ENCODE measurements around the gene MYADM.
"Not testable (repeated sequence)": the region's sequence is repeated elsewhere in the genome, so short reads cannot be mapped to it uniquely, and the experiment has no call there.

MYADM gene

DNA sequence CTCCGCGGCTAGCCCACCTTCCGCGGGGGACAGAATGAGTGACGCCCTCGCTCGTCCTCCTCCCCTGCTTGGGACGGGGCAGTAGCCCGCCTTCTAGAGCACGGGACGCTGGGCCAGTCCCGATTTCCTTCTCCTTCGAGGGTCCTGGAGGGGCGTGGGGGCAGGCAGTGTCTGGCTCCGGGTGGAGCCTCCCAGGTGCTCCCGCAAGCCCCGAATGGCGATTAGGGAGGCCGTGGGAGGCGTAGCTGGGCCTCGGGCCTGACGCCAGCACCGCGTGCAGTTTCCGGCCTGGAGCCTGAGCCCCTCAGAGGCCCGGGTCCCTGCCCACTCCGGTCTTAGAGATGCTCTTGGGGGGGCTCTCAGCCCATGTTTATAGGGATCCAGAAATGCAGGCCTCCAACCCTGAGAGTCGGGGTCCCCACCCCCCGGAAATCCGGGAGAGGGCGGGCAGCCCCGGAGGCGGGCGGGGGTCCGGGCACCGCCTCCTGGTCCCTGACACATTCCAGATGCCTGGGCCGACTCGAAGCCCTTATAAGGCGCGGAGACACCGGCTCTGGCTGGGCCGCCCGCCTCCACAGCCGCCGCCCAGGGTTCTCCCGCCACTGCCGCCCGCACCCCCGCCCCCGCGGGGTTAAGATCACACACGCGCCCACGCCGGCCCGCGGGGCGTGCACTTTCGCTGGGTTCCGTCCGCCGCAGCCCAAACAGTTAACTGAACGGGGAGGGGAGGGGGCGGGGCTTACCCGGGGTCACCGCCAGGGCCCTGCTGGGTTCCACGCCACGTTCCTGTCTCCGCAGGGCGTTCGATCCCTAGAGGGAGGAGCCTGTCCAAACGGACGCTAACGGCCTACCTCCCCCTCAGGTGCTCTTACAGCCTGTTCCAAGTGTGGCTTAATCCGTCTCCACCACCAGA is 1.5 kb downstream of the MYADM start:
- DNase-seq (ENCODE audit: low read depth) = peak; percentile 79

DNA sequence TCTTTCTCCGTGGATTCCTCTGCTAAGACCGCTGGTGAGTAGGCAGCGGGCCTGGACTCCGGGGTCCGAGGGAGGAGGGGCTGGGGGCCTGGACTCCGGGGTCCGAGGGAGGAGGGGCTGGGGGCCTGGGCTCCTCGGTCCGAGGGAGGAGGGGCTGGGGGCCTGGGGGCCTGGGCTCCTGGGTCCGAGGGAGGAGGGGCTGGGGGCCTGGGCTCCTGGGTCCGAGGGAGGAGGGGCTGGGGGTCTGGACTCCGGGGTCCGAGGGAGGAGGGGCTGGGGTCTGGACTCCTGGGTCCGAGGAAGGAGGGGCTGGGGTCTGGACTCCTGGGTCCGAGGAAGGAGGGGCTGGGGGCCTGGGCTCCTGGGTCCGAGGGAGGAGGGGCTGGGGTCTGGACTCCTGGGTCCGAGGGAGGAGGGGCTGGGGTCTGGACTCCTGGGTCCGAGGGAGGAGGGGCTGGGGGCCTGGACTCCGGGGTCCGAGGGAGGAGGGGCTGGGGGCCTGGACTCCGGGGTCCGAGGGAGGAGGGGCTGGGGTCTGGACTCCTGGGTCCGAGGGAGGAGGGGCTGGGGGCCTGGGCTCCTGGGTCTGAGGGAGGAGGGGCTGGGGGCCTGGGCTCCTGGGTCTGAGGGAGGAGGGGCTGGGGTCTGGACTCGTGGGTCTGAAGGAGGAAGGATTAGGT is 2.3 kb downstream of the MYADM start:
- not testable (repeated sequence) for DNase-seq (ENCODE audit: low read depth)

DNA sequence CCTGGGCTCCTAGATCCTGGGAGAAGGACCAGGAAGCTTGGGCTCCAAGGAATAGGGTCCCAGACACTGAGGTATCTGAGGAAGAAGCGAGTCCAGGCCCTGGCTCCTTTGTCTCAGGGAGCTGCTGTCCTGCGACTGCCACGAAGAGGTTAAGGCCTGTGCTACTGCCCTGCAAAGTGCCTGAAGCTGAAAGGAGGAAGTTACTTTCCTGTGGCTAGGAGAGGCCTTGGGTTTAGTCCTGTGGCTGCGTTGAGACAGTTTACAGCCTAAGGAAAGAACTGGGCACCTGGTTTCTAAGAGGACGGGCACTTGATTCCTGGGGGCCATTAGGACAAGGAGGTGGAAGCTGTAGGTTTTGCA is 2.8 kb downstream of the MYADM start:
- DNase-seq (ENCODE audit: low read depth) = no peak

DNA sequence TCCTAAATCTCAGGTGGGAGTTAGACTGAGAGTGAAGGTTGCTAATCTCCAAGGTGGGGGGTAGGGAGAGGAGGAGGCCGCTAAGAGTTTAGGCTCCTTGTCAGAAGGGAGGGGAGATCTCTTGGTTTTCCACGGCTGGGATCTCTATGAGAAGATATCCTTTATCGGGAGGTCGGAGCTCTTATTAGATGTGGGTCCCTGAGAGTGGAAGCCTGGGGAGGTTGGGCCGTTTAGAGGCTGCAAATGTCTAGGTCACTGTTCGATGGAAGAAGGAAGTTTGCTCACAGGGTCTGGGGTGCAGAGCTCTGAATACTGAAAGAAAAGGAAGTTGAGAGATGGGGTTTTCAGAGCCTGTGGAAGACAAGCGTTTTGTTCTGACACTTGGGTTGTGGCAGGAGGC is 3.8 kb downstream of the MYADM start:
- no peak for DNase-seq (ENCODE audit: low read depth)

DNA sequence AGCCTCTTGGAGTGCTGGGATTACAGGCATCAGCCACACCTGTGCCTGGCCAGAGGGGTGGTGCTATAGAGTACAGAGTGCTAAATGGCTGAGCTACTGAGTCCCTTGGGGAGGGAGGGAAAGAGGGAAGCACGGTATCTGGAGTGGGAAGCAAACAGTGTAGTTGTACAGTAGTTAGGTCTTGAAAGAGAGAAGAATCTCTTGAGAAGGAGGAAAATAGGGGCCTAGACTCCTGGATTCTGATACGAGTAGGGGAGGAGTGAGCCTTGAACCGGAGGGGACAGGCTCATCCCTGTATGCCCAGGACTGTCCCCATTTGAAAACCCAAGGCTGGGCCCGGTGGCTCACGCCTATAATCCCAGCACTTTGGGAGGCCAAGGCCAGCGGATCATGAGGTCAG is 5.1 kb downstream of the MYADM start:
- no peak for DNase-seq (ENCODE audit: low read depth)

DNA sequence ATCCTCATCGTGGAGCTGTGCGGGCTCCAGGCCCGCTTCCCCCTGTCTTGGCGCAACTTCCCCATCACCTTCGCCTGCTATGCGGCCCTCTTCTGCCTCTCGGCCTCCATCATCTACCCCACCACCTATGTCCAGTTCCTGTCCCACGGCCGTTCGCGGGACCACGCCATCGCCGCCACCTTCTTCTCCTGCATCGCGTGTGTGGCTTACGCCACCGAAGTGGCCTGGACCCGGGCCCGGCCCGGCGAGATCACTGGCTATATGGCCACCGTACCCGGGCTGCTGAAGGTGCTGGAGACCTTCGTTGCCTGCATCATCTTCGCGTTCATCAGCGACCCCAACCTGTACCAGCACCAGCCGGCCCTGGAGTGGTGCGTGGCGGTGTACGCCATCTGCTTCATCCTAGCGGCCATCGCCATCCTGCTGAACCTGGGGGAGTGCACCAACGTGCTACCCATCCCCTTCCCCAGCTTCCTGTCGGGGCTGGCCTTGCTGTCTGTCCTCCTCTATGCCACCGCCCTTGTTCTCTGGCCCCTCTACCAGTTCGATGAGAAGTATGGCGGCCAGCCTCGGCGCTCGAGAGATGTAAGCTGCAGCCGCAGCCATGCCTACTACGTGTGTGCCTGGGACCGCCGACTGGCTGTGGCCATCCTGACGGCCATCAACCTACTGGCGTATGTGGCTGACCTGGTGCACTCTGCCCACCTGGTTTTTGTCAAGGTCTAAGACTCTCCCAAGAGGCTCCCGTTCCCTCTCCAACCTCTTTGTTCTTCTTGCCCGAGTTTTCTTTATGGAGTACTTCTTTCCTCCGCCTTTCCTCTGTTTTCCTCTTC is 6.3 kb downstream of the MYADM start:
- no peak for DNase-seq (ENCODE audit: low read depth)

DNA sequence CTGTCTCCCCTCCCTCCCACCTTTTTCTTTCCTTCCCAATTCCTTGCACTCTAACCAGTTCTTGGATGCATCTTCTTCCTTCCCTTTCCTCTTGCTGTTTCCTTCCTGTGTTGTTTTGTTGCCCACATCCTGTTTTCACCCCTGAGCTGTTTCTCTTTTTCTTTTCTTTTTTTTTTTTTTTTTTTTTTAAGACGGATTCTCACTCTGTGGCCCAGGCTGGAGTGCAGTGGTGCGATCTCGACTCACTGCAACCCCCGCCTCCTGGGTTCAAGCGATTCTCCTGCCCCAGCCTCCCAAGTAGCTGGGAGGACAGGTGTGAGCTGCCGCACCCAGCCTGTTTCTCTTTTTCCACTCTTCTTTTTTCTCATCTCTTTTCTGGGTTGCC is 6.9 kb downstream of the MYADM start:
- DNase-seq (ENCODE audit: low read depth) = no peak

DNA sequence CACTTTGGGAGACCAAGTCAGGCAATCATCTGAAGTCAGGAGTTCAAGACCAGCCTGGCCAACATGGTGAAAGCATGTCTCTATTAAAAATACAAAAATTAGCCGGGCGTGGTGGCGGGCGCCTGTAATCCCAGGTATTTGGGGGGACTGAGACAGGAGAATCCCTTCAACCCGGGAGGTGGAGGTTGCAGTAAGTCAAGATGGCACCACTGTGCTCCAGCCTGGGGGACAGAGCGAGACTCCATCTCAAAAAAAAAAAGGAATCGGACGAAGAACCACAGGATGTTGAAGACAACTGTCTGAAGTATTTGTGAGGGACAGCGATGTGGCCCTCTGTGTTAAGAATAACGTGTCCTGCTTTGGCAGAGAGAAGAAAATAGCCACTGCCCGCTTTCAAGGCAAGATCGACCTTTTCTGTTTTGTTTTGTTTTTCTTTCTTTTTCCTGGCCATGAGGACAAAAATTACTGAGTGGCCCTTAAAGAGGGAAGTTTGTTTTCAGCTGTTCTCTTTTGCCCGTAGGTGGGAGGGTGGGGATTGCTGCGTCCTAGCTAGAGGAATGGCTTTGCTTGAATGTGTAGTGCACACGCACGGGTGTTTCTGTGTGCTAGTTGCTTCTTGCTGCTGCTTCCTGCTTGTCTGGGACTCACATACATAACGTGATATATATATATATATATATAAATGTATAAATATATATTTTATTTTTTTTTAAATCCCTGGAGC is 8.1 kb downstream of the MYADM start:
- no peak for DNase-seq (ENCODE audit: low read depth)

DNA sequence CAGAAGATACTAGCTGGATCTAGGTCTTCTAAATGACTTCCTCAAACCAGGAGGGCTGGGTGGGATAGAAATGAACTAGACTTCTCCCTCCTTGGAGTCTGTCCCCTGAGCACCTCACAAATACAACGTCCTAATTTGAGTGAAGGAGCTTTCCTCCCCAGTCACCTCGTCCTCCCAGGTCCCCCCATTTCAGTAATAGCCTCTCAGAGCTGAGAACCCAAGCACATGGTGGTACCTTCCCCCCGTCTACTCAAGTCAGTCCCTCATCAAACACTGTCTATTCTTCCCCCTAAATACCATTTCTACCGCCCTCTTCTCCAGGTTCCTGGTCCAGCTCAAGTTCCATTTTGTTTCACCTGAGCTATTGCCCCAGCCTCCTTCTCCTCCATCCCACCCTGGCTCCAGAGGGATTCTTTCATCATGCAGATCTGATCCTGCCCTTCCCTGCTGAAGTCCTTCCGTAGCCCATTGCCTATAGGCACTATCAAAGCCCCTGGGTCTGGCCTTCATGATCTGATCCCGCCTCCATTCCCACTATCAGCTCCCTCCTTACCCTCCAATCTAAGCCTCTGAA is 9.1 kb downstream of the MYADM start:
- no peak for DNase-seq (ENCODE audit: low read depth)

DNA sequence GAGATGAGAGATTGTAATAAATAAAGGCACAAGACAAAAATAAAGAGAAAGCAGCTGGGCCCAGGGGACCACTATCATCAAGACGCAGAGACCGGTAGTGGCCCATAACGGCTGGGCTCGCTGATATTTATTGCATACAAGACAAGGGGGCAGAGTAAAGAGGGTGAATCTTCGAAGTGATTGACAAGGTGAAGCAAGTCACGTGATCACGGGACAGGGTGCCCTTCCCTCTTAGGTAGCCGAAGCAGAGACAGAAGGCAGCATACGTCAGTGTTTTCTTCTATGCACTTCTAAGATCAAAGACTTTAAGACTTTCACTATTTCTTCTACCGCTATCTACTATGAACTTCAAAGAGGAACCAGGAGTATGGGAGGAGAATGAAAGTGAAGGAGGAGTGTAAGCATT is 9.7 kb downstream of the MYADM start:
- DNase-seq (ENCODE audit: low read depth) = no peak

DNA sequence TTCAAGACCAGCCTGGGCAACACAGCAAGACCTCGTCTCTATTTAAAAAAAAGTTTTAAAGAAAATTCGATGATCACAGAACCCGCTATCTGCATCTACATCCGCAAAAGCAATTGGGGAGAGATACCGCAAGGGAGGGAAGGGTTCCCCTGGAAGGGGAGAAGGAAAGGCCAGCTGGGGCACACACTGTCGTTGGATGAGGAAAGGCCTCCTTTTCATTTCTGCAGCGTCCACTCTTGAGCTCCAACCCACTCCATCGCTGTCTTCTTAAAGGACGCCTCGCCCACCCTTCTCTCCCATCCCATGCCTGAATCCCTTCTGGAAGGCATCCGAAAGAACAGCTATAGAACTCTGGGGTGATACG is 11.1 kb downstream of the MYADM start:
- DNase-seq (ENCODE audit: low read depth) = no peak

DNA sequence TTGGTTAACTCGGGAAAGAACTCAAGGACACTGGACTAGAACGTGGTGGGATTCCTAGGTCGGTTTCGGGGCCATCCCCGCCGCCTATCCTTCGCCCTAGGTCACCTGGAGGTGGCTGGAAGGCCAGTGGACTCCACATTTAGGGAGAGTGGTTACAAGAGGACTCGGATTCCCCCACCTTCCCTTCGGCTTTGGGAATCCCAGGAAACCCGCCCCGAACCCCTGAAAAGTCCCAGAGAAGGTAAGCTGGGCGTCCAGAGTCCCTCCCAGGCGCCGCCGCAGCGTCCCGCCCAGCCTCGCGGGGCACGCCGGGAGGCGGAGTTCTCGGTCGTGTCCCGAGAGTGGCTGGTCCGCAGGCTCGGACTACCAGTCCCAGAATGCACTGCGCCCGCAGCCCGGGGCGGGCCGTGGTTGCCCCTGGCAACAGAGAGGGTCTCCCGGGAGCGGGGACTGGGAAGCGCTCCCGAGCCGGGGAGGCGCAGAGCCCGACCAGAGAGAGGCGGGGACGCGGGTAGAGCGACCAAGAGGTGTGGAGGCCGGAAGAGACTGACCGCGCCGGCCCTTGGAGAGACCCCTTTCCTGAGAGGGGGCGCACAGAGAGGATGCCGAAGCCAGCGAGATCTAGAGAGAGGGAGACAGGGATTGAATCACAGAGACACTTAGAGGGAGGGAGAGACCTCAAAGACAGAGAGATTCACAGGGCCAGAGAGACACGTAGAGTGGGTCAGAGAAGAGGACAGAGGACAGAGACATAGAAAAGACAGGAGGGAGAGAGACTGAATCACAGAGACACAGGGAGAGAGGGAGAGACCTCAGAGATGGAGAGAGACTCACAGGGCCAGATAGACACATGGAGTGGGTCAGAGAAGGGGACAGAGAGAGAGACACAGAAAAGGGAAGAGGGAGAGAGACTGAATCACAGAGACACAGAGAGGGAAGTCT is 11.7 kb downstream of the MYADM start:
- peak; percentile 74 for DNase-seq (ENCODE audit: low read depth)

DNA sequence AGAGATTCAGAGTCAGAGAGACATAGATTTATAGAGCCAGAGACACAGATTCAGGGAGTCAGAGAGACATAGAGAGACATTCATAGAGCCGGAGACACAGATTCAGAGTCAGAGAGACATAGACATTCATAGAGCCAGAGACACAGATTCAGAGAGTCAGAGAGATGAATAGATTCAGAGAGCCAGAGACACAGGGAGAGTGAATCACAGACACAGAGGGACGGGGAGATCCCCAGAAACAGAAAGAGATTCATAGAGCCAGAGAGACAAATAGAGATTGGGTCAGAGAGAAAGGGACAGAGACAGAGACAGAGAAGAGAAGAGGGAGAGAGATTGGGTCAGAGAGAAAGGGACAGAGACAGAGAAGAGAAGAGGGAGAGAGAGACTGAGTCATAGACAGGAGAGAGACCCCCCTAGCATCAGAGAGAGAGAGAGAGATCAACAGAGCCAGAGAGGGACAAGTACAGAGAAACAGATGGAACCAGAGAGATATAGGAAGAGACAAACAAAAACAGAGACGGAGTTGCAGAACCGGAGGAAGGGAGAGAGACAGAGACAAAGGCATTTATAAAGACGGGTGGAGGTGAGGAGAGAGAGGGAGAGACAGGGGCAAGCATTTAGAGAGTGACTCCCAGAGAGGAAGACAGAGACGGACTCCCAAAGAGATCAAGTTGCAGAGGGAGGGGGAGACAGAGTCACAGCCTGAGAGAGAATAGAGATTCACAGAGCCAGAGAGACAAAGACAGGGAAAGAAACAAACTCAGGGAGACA is 13.2 kb downstream of the MYADM start:
- no peak for DNase-seq (ENCODE audit: low read depth)

DNA sequence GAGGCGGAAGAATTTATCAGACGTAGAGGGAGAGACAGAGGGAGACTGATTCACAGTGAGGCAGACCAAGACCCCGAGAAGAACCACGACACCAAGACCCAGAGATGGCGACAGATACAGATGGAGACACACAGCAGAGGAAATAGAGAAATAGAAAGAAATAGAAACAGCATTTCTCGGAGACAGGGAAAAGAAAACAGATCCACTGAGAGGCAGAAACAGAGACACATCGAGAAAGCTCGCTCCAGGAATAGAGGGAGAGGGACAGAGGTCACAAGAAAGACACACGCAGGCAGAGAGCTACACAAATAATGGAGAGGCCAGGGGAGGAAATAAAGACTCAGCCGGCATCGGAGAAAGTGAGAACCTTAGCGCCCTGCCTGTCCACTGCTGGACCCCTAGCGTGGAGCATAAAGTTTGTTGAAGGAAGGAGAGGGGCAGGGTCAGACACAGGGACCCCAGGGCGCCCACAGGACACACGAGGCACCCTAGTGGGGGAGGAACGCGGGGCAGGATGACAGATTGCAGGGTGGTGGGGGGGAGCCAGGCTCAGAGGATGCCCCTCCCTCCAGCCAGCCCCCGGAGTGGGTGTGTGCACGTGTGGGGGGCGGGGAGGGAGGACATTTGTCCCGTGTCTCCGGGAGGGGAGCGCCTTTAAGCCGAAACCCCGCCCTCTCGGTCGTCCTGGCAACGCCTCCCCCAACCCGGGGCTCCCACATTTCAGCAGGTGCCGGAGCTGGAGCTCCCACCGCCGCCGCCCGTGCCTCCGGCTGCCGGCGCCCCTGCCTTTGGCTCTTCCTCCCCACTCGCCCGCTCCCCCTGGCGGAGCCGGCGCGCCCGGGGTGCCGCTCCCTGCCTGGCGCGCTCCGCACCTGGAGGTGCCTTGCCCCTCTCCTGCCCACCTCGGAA is 14.1 kb downstream of the MYADM start, which contains the start of gene PRKCG:
PRKCG (plus strand) TSS at position 716 of the 909 bp plus-strand sequence. CDS start 298 bp downstream, outside the sequence.
- peak; percentile 45 for DNase-seq (ENCODE audit: low read depth)

DNA sequence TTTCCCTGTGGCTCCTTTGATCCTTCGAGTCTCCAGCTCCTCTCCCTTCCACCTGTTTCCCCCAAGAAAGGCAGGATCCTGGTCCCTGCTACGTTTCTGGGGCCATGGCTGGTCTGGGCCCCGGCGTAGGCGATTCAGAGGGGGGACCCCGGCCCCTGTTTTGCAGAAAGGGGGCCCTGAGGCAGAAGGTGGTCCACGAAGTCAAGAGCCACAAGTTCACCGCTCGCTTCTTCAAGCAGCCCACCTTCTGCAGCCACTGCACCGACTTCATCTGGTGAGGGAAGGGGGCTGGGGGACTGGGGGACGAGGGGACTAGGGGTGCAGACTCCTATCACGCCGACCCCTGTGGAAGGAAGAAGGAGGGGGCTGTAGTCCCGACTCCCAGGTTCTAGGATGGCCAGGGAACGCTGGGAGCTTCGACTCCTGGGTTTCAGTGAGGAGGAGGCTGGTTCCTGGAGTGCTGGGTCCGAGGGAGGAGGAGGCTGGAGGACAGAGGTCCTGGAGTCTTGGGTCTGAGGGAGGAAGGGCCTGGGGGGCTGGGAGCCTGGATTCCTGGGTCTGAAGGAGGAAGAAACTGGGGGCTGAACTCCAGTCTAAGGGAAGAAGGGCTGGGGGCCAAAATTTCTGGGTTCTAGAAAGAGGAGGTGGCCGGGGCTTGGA is 14.8 kb downstream of the MYADM start:
- DNase-seq (ENCODE audit: low read depth) = no peak

DNA sequence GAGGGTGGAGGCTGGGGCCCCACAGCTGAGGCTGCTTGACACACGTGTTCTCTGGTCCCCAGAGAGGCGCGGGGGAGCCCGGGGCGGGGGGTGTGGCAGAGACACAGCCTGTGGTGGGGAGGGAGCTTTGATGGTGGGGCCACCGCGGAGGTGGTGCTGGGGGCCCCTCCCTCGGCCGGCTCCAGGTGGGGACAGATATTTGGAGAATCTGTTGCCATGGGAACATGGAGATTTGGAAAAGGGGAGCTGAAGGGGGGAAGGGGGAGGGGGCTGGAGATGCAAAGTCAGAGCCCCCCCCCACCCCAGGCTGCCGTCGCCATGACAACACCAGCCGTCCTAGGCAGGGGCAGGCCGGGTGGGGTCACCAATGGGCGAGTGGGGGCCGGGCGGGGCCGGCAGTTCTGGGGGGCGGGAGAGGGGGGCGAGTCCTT is 15.6 kb downstream of the MYADM start:
- DNase-seq (ENCODE audit: low read depth) = no peak

DNA sequence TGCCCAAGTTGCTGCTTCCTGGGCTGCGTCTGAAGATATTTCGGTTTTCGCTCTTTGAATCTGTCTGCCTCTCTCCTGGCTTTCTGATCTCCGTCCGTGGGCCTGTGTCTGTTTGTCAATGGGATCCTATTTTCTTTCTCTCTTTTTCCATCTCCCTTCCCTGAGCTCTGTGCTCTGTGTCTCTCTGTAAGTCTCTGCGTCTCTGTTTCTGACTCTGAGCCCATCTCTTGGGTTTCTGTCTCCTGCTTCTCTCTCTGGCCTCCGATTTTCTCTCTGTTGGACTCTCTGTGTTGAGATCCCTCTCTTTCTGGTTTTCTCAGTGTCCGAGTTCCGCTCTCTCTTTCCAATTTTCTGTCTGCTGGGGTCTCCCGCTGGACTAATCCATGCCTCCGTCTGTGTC is 16.1 kb downstream of the MYADM start:
- no peak for DNase-seq (ENCODE audit: low read depth)

DNA sequence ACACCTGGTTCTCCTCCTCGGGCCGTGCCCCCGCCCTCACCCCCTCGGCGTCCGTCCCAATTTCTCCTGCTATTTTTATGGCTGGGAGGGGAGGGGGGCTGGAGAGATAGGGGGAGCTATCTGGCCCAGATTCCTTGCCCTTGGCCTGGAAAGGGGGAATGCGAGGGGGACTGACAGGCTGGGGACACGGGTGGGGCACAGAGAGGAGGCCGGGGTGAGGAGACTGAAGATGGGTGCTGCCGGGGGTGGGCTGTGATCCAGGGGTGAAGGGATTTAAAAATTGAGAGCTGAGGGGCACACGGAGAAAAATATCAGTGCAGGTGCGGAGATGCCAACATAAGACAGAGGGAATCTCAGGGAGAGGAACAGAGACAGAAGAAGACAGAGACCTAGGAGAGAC is 16.6 kb downstream of the MYADM start:
- no peak for DNase-seq (ENCODE audit: low read depth)
